Astrocyte (in vitro differentiated cells and primary cell): ENCODE data around the gene KXD1. TPM values are rescaled to one million over a fixed set of nuclear protein-coding genes. Genes with fewer than 3 reads are reported as not detected.

Experiments used
- DNase-seq: peaks from one replicate; pipeline ENCODE4 v3.0.0-alpha.2; 2010; ENCODE audit warnings: low read depth
- FAIRE-seq: peaks from 2 replicates; lab custom pipeline; 2011; peaks lifted over from hg19 to GRCh38; lab: Jason Lieb, UNC
- H2AFZ ChIP-seq: 2 replicates; pipeline ENCODE4 v1.6.0; 2012; ENCODE audit warnings: low read depth, low read length, inconsistent platforms
- H3K27ac ChIP-seq: 2 replicates; pipeline ENCODE4 v1.5.1; 2011; ENCODE audit warnings: low read depth, low read length, inconsistent platforms
- H3K27me3 ChIP-seq: 2 replicates; pipeline ENCODE4 v1.6.0; 2011; ENCODE audit warnings: low read length, inconsistent platforms; ENCODE audit not compliant: insufficient read depth
- H3K36me3 ChIP-seq: 2 replicates; pipeline ENCODE4 v1.5.1; 2011; ENCODE audit warnings: low read length, inconsistent platforms; ENCODE audit not compliant: insufficient read depth
- H3K4me1 ChIP-seq: 2 replicates; pipeline ENCODE4 v1.5.1; 2011; ENCODE audit warnings: low read length, inconsistent platforms; ENCODE audit not compliant: insufficient read depth
- H3K4me2 ChIP-seq: 2 replicates; pipeline ENCODE4 v1.6.0; 2012; ENCODE audit warnings: low read length, inconsistent platforms
- H3K4me3 ChIP-seq: 2 replicates; pipeline ENCODE4 v1.5.1; 2011; ENCODE audit warnings: low read depth, mild to moderate bottlenecking, low read length, inconsistent platforms; ENCODE audit not compliant: insufficient read depth
- H3K79me2 ChIP-seq: 2 replicates; pipeline ENCODE4 v1.6.0; 2012; ENCODE audit warnings: mild to moderate bottlenecking, low read length, inconsistent platforms; ENCODE audit not compliant: insufficient read depth
- H3K9ac ChIP-seq: 2 replicates; pipeline ENCODE4 v1.6.0; 2012; ENCODE audit warnings: mild to moderate bottlenecking, low read length, inconsistent platforms
- H3K9me3 ChIP-seq: 2 replicates; pipeline ENCODE4 v1.5.1; 2012; ENCODE audit warnings: low read depth, mild to moderate bottlenecking, low read length, inconsistent platforms; ENCODE audit not compliant: insufficient read depth
- H4K20me1 ChIP-seq: 2 replicates; pipeline ENCODE4 v1.6.0; 2012; ENCODE audit warnings: low read length, inconsistent platforms; ENCODE audit not compliant: insufficient read depth
- H3K27ac Mint-ChIP-seq: one replicate; pipeline ENCODE4 v1.8.0; 2021; ENCODE audit warnings: mild to moderate bottlenecking, mixed read lengths; ENCODE audit not compliant: unreplicated experiment
- H3K27me3 Mint-ChIP-seq: one replicate; pipeline ENCODE4 v1.8.0; 2021; ENCODE audit warnings: low read depth, mixed read lengths; ENCODE audit not compliant: unreplicated experiment
- H3K36me3 Mint-ChIP-seq: one replicate; pipeline ENCODE4 v1.8.0; 2021; ENCODE audit warnings: low read depth, mixed read lengths; ENCODE audit not compliant: unreplicated experiment
- H3K4me1 Mint-ChIP-seq: one replicate; pipeline ENCODE4 v1.8.0; 2021; ENCODE audit warnings: low read depth, mixed read lengths; ENCODE audit not compliant: unreplicated experiment
- H3K4me3 Mint-ChIP-seq: one replicate; pipeline ENCODE4 v1.8.0; 2021; ENCODE audit warnings: mild to moderate bottlenecking, moderate library complexity, mixed read lengths; ENCODE audit not compliant: unreplicated experiment
- H3K9me3 Mint-ChIP-seq: one replicate; pipeline ENCODE4 v1.8.0; 2021; ENCODE audit warnings: mild to moderate bottlenecking, mixed read lengths; ENCODE audit not compliant: unreplicated experiment
- EZH2 ChIP-seq: IDR thresholded peaks from 2 replicates; pipeline ENCODE4 v1.6.1; 2012; ENCODE audit warnings: mild to moderate bottlenecking, low read length, inconsistent platforms; ENCODE audit not compliant: insufficient read depth
- total RNA-seq: library from RNA; stranded (reverse); gene quantifications from 2 replicates; pipeline ENCODE4 v1.2.1, GENCODE V29; 2021
- TF ChIP-seq, protein P1 (sequence below): IDR thresholded peaks from 2 replicates; pipeline ENCODE4 v1.5.1; 2011; ENCODE audit warnings: low read depth, mild to moderate bottlenecking, inconsistent platforms, low read length, moderate library complexity; ENCODE audit not compliant: insufficient read depth

The KXD1 gene
- total RNA-seq, 1 donor from 2014 or later: 80.2 TPM

DNA sequence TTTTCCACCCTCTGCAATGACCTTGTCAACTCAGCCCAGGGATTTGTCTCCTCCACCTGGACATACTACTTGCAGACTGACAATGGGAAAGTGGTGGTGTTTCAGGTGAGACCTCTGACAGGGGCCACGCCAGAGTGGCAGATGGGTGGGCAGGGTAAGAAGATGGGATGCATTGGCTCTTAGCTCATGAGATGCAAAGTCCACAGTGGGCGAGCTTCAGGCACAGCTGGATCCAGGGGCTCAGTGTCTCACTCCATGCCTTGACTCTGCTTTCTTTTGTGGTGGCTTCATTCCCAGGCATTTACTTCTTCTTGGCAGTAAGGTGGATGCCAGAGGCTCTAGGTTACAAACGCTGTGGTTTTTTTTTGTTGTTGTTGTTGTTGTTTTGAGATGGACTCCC lies 58.4 kb downstream of the KXD1 start:
- FAIRE-seq (no peak), DNase-seq (no peak)
- peaks cover 2% of the 10 kb centered on the region for H3K9me3 ChIP-seq
- H2AFZ ChIP-seq: no peak overlapping the region
- Mint-ChIP-seq H3K27me3 (peaks cover 50% of the 10 kb centered on the region), H3K36me3 (peaks cover 4% of the 10 kb centered on the region), H3K4me3 (no peak overlapping the region), H3K4me1 (peaks cover 3% of the 10 kb centered on the region), H3K9me3 (peaks cover 18% of the 10 kb centered on the region), H3K27ac (no peak overlapping the region)
- H3K9ac ChIP-seq: no peak overlapping the region
- no peaks in the 10 kb centered on the region for H3K36me3 ChIP-seq
- TF ChIP-seq, protein P1, sequence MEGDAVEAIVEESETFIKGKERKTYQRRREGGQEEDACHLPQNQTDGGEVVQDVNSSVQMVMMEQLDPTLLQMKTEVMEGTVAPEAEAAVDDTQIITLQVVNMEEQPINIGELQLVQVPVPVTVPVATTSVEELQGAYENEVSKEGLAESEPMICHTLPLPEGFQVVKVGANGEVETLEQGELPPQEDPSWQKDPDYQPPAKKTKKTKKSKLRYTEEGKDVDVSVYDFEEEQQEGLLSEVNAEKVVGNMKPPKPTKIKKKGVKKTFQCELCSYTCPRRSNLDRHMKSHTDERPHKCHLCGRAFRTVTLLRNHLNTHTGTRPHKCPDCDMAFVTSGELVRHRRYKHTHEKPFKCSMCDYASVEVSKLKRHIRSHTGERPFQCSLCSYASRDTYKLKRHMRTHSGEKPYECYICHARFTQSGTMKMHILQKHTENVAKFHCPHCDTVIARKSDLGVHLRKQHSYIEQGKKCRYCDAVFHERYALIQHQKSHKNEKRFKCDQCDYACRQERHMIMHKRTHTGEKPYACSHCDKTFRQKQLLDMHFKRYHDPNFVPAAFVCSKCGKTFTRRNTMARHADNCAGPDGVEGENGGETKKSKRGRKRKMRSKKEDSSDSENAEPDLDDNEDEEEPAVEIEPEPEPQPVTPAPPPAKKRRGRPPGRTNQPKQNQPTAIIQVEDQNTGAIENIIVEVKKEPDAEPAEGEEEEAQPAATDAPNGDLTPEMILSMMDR: no peak
- no peak overlapping the region for H3K4me2 ChIP-seq
- H3K4me1 ChIP-seq: peaks cover 4% of the 10 kb centered on the region
- peaks cover 5% of the 10 kb centered on the region for H4K20me1 ChIP-seq
- H3K27me3 ChIP-seq: peaks cover 27% of the 10 kb centered on the region
- H3K27ac ChIP-seq: no peak overlapping the region
- no peaks in the 10 kb centered on the region for H3K79me2 ChIP-seq
- no peak overlapping the region for H3K4me3 ChIP-seq

- H3K27me3 Mint-ChIP-seq: peaks cover 45% of the 10 kb centered on the region
- H3K27ac Mint-ChIP-seq: no peak overlapping the region
- H3K4me3 Mint-ChIP-seq: no peak overlapping the region
- Histone ChIP-seq H3K9me3 (peaks cover 2% of the 10 kb centered on the region), H3K27ac (no peak overlapping the region), H3K4me3 (no peak overlapping the region), H3K9ac (no peak overlapping the region), H3K4me2 (no peak overlapping the region), H4K20me1 (no peaks in the 10 kb centered on the region), H3K4me1 (no peaks in the 10 kb centered on the region), H2AFZ (no peak overlapping the region), H3K79me2 (no peaks in the 10 kb centered on the region), H3K36me3 (no peaks in the 10 kb centered on the region), H3K27me3 (peaks cover 13% of the 10 kb centered on the region)
- DNase-seq: no peak
- no peak for TF ChIP-seq EZH2
- TF ChIP-seq, protein P1: no peak
- H3K36me3 Mint-ChIP-seq: peaks cover 4% of the 10 kb centered on the region
- no peaks in the 10 kb centered on the region for H3K4me1 Mint-ChIP-seq
- no peak for FAIRE-seq
- H3K9me3 Mint-ChIP-seq: peaks cover 18% of the 10 kb centered on the region
Observed at GRCh38 chr19:18617562-18617961, 59.9 kb downstream of the KXD1 start.

DNA sequence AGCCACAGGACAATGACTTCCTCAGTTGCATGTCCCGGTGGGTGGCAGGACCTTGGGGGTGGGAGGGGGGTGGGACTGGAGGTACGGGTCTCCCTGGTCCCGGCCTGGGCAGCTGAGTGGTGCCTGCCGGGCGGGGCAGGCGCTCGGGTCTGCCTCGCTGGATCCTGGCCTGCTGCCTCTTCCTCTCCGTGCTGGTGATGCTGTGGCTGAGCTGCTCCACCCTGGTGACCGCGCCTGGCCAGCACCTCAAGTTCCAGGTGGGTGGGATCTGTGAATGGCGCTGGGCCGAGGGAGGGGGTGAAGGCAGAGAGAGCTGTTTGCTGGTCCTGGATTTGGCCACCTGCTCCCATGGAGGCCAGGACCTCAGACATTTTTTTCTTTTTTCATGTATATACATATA lies 60.6 kb downstream of the KXD1 start:
- Histone ChIP-seq H3K27ac (no peak overlapping the region), H3K9me3 (peaks cover 2% of the 10 kb centered on the region), H3K4me3 (no peak overlapping the region), H4K20me1 (no peaks in the 10 kb centered on the region), H2AFZ (no peak overlapping the region), H3K9ac (no peak overlapping the region), H3K27me3 (peaks cover 9% of the 10 kb centered on the region), H3K4me2 (no peak overlapping the region), H3K36me3 (no peaks in the 10 kb centered on the region), H3K79me2 (no peaks in the 10 kb centered on the region), H3K4me1 (no peaks in the 10 kb centered on the region)
- Mint-ChIP-seq H3K4me3 (no peak overlapping the region), H3K27ac (no peak overlapping the region), H3K27me3 (peaks cover 47% of the 10 kb centered on the region), H3K36me3 (peaks cover 4% of the 10 kb centered on the region), H3K9me3 (peaks cover 18% of the 10 kb centered on the region), H3K4me1 (no peaks in the 10 kb centered on the region)
- no peak for FAIRE-seq
- TF ChIP-seq, protein P1: no peak
- no peak for TF ChIP-seq EZH2
- DNase-seq: no peak

Other genes starting within 250 kb of the KXD1 start
- 102 and 127 TPM in 2 replicates for gene LSM4, start 234.8 kb upstream of the KXD1 start, total RNA-seq
- 20.6 and 28.4 TPM in 2 replicates for gene PGPEP1, start 217.3 kb upstream of the KXD1 start, total RNA-seq
- gene GDF15, start 171.7 kb upstream of the KXD1 start, total RNA-seq: 20.5 and 23.2 TPM in 2 replicates
- gene LRRC25, start 160.2 kb upstream of the KXD1 start, total RNA-seq: not detected in 2 replicates
- 51.2 and 56.6 TPM in 2 replicates for gene SSBP4, start 138.5 kb upstream of the KXD1 start, total RNA-seq
- 128 and 153 TPM in 2 replicates for gene ISYNA1, start 119.7 kb upstream of the KXD1 start, total RNA-seq
- gene ELL, start 35.8 kb upstream of the KXD1 start, total RNA-seq: 16.0 TPM in 2 replicates
- gene FKBP8, start 14.3 kb upstream of the KXD1 start, total RNA-seq: 246 and 251 TPM in 2 replicates
- gene UBA52, start 14.0 kb downstream of the KXD1 start, total RNA-seq: 1,213 and 1,287 TPM in 2 replicates
- 47.4 and 54.6 TPM in 2 replicates for gene REX1BD, start 30.9 kb downstream of the KXD1 start, total RNA-seq
- 18.5 and 53.1 TPM in 2 replicates for gene CRLF1, start 48.9 kb downstream of the KXD1 start, total RNA-seq
- 5.6 and 8.8 TPM in 2 replicates for gene TMEM59L, start 55.0 kb downstream of the KXD1 start, total RNA-seq
- 4.4 and 6.0 TPM in 2 replicates for gene KLHL26, start 79.2 kb downstream of the KXD1 start, total RNA-seq
- gene CRTC1, start 125.8 kb downstream of the KXD1 start, total RNA-seq: 8.4 and 8.8 TPM in 2 replicates
- gene COMP, start 233.4 kb downstream of the KXD1 start, total RNA-seq: 1.7 and 2.3 TPM in 2 replicates